Measurements from ENCODE around the gene LRRC63. TPM values are rescaled to one million over a fixed set of nuclear protein-coding genes. Genes with fewer than 3 reads are reported as not detected.

The LRRC63 gene
- total and polyA plus RNA-seq, 8 donors, result 0.10 to 0.65 (median 0.35) TPM

DNA sequence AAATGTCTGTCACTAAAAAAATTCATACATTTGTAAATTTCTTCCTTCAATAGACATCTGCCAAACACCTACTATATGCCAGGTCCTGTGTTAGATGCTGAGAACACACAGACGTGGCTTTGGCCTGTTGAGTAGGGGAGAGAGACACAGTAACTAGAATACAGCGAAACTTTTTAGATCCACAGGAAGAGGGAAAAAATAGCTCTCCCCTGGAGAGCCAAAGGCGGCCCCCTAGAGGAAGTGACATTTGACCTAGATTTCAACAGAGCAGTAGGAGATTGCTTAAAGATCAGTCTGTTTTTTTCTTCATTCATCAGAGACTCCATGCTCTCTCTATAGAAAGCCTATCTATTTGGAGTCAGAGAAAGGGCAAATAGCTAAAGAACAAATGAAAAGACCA, 41.0 kb upstream of the LRRC63 start:
- TF ChIP-seq CTCF (IDR thresholded peaks at IDR 0.05), result no peak
- H3K27me3 ChIP-seq, result no peaks in the 10 kb centered on the region
- H3K4me3 ChIP-seq, result peak overlapping the region in 1 of 2 donors; percentile 19
- H3K9me3 ChIP-seq, result no peaks in the 10 kb centered on the region
- ATAC-seq, result no peak
- peak in 1 of 4 donors; percentile 38 for DNase-seq
- H3K4me1 ChIP-seq, result peaks cover 0 to 99% of the 10 kb centered on the region in 2 donors
- H3K36me3 ChIP-seq, result peaks cover 0 to 7% of the 10 kb centered on the region in 2 donors
- intact Hi-C loops (cut with DNase I), result no loop called here
- peak overlapping the region in 1 of 2 donors; percentile 93 for H3K27ac ChIP-seq

- Histone ChIP-seq H3K27ac (peak overlapping the region; percentile 1 to 93), H3K27me3 (no peaks in the 10 kb centered on the region), H3K4me3 (peak overlapping the region in 1 of 2 donors; percentile 21), H3K9me3 (no peaks in the 10 kb centered on the region), H3K36me3 (peaks cover 0 to 7% of the 10 kb centered on the region in 2 donors), H3K4me1 (peaks cover 0 to 99% of the 10 kb centered on the region in 2 donors)
- no peak for TF ChIP-seq CTCF (IDR thresholded peaks at IDR 0.05)
- DNase-seq, result no peak
- intact Hi-C loops (cut with DNase I), result no loop called here
- ATAC-seq, result peak; percentile 18
These were observed 40.5 kb upstream of the LRRC63 start for GRCh38 chr13:46171217-46171616.

DNA sequence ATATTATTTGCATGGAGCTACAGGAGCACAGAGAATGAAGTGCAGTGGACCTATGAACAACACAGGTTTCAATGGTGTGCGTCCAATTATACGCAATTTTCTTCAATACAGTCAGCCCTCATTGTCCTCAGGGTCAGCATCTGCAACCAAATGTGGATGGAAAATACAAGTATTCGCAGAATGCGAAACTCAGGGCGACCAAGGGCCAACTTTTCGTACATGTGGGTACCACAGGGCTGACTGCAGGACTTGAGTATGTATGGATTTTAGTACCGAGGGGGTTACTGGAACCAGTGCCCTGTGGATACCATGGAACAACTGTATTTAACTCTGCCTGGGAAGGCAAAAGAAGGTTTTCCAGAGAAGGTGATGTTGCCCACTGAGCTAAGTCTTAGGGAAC, 40.0 kb upstream of the LRRC63 start:
- intact Hi-C loops (cut with DNase I), result no loop called here
- H3K27ac ChIP-seq, result peak overlapping the region; percentile 1 to 93
- peaks cover 0 to 7% of the 10 kb centered on the region in 2 donors for H3K36me3 ChIP-seq
- no peak for ATAC-seq
- no peak for TF ChIP-seq CTCF (IDR thresholded peaks at IDR 0.05)
- H3K4me1 ChIP-seq, result peaks cover 0 to 98% of the 10 kb centered on the region in 2 donors
- no peaks in the 10 kb centered on the region for H3K9me3 ChIP-seq
- H3K27me3 ChIP-seq, result no peaks in the 10 kb centered on the region
- peak overlapping the region in 1 of 2 donors; percentile 21 for H3K4me3 ChIP-seq
- DNase-seq, result no peak

- Histone ChIP-seq H3K36me3 (peaks cover 0 to 7% of the 10 kb centered on the region in 2 donors), H3K27ac (peak overlapping the region in 1 of 2 donors; percentile 93), H3K4me3 (peak overlapping the region in 1 of 2 donors; percentile 21), H3K4me1 (peaks cover 0 to 90% of the 10 kb centered on the region in 2 donors), H3K9me3 (no peaks in the 10 kb centered on the region), H3K27me3 (no peaks in the 10 kb centered on the region)
- TF ChIP-seq CTCF (IDR thresholded peaks at IDR 0.05), result no peak
- DNase-seq (no peak), ATAC-seq (peak; percentile 52)
- intact Hi-C loops (cut with DNase I), result no loop called here
These were observed 39.2 kb upstream of the LRRC63 start for GRCh38 chr13:46172531-46172991.

- DNase-seq (no peak), ATAC-seq (peak; percentile 13)
- no peak for TF ChIP-seq CTCF (IDR thresholded peaks at IDR 0.05)
- Histone ChIP-seq H3K27me3 (no peaks in the 10 kb centered on the region), H3K4me1 (peaks cover 0 to 87% of the 10 kb centered on the region in 2 donors), H3K27ac (peak overlapping the region in 1 of 2 donors; percentile 93), H3K36me3 (peaks cover 0 to 7% of the 10 kb centered on the region in 2 donors), H3K4me3 (no peak overlapping the region), H3K9me3 (no peaks in the 10 kb centered on the region)
- intact Hi-C loops (cut with DNase I), result no loop called here
These were observed 38.1 kb upstream of the LRRC63 start for GRCh38 chr13:46173656-46174055.
